22Rv1 (cell line): ENCODE data around the gene EDN2.

Experiments used
- ZFX ChIP-seq: fragments of 450-650 bp; IDR thresholded peaks from 2 replicates; pipeline ENCODE4 v1.6.1; 2017; ENCODE audit warnings: antibody characterized with exemption, borderline replicate concordance
- TF ChIP-seq, protein P1 (sequence below): fragments of 450-650 bp; IDR thresholded peaks from 2 replicates; pipeline ENCODE4 v1.5.1; 2017; ENCODE audit warnings: mild to moderate bottlenecking

DNA sequence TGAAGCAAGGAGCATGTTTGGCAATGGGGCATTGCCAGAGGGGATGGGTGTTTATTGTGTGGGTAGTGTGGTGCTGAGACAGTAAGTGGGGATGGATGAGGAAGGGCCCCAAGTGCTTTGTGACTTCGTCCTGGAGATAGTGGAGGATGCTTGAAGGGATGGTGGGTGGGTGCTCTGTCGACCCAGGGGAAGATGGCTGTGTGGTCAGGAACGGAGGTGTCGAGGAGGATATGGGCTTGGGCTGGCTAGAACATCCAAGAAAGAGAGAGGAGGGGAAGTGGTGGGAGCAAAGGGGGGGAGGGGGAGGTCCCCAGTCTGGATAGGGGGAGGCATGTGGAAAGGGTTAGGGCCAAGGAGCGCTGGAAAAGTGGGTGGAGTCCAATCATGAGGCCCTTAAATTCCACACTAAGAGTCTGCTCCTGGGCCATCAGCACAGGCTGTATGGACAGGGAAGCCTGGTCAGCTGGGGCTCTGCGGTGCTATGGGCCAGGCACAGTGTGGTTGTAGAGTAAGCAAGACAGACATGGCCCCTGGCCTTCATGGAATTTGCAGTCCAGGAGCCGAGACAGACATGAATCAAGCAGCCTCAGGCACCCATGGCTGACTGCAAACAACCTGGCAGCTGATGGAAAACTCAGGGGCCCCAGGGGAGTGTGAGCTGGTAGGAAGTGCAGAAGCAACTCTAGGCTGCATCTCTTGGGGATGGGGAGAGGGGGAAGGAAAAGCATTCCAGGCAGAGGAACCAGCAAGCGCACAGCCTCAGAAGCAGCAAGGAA is 36.3 kb downstream of the EDN2 start:
- TF ChIP-seq, protein P1, sequence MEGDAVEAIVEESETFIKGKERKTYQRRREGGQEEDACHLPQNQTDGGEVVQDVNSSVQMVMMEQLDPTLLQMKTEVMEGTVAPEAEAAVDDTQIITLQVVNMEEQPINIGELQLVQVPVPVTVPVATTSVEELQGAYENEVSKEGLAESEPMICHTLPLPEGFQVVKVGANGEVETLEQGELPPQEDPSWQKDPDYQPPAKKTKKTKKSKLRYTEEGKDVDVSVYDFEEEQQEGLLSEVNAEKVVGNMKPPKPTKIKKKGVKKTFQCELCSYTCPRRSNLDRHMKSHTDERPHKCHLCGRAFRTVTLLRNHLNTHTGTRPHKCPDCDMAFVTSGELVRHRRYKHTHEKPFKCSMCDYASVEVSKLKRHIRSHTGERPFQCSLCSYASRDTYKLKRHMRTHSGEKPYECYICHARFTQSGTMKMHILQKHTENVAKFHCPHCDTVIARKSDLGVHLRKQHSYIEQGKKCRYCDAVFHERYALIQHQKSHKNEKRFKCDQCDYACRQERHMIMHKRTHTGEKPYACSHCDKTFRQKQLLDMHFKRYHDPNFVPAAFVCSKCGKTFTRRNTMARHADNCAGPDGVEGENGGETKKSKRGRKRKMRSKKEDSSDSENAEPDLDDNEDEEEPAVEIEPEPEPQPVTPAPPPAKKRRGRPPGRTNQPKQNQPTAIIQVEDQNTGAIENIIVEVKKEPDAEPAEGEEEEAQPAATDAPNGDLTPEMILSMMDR, result no peak
- TF ChIP-seq ZFX, result no peak
